GM19463 (cell line): ENCODE results near the gene SRRT.
A peak's percentile ranks its signal among the peaks of the same experiment; 100 is the strongest.

ENCODE experiments used
- ATAC-seq: cut with Tn5 transposase; IDR thresholded peaks from one replicate; pipeline ENCODE4 v1.9.1; 2021; ENCODE audit warnings: mild to moderate bottlenecking, moderate library complexity; ENCODE audit not compliant: unreplicated experiment

SRRT gene

GRCh38 chr7:100879685-100880261, 4.9 kb downstream of the SRRT start:
- no peak for ATAC-seq

GRCh38 chr7:100880645-100881044, 5.7 kb downstream of the SRRT start:
- ATAC-seq, result no peak

GRCh38 chr7:100881136-100881535, 6.2 kb downstream of the SRRT start:
- no peak for ATAC-seq

GRCh38 chr7:100882201-100882600, 7.3 kb downstream of the SRRT start:
- ATAC-seq, result no peak

GRCh38 chr7:100882785-100883526, 8.1 kb downstream of the SRRT start:
- no peak for ATAC-seq

- no peak for ATAC-seq
Measured at GRCh38 chr7:100884736-100885439, 10.0 kb downstream of the SRRT start.

GRCh38 chr7:100885440-100886141, 10.7 kb downstream of the SRRT start:
- no peak for ATAC-seq

GRCh38 chr7:100886142-100886935, 11.4 kb downstream of the SRRT start:
- no peak for ATAC-seq

GRCh38 chr7:100886936-100887515, 12.1 kb downstream of the SRRT start:
- ATAC-seq, result no peak

- peak; percentile 34 for ATAC-seq
Measured at GRCh38 chr7:100887516-100888290, 12.8 kb downstream of the SRRT start.

- ATAC-seq, result no peak
Measured at GRCh38 chr7:100888291-100888987, 13.5 kb downstream of the SRRT start.

- peak; percentile 23 for ATAC-seq
Measured at GRCh38 chr7:100888988-100889750, 14.3 kb downstream of the SRRT start, which contains the start of gene UFSP1. Gene UFSP1, minus strand, starts transcription at chr7:100889715. Its CDS starts 444 bp downstream, at chr7:100889271.

GRCh38 chr7:100890653-100891567, 16.0 kb downstream of the SRRT start:
- ATAC-seq, result no peak

- ATAC-seq, result no peak
Measured at GRCh38 chr7:100891568-100892247, 16.8 kb downstream of the SRRT start.

GRCh38 chr7:100892364-100893317, 17.7 kb downstream of the SRRT start:
- no peak for ATAC-seq
